Measurements from ENCODE around the gene RAMP3. TPM values are rescaled to one million over a fixed set of nuclear protein-coding genes. Genes with fewer than 3 reads are reported as not detected.
A peak's percentile ranks its signal among the peaks of the same experiment; 100 is the strongest.
"Not testable (repeated sequence)": the region's sequence is repeated elsewhere in the genome, so short reads cannot be mapped to it uniquely, and the experiment has no call there.

Gene RAMP3
- total RNA-seq, 2 donors from 2014 or later = not detected

DNA sequence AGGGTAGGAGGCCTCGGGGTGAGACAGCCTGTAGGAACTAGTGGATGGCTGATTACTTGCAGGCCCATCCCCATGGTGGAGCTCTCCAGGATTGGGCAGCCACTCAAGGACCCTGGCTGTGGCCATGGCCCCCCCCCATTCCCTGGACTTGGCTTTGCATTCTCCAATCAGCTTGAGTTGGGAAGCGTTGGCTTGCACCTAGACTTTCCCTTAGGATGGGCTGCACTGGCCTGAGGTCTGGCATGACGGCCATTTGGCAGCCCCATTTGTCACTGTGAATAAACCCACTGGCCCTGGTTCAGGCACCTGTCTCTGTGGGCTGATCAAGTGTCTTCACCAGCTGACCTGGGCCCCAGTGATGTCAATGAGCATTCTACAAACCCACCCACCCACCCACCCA is 41.4 kb downstream of the RAMP3 start:
- Mint-ChIP-seq H3K36me3 (ENCODE audit: low read depth) (no peaks in the 10 kb centered on the region), H3K4me1 (peaks cover 7% of the 10 kb centered on the region), H3K4me3 (no peak overlapping the region), H3K27me3 (peaks cover 11% of the 10 kb centered on the region), H3K27ac (no peak overlapping the region), H3K9me3 (no peaks in the 10 kb centered on the region)
- no peak for ATAC-seq (replicated peaks)

DNA sequence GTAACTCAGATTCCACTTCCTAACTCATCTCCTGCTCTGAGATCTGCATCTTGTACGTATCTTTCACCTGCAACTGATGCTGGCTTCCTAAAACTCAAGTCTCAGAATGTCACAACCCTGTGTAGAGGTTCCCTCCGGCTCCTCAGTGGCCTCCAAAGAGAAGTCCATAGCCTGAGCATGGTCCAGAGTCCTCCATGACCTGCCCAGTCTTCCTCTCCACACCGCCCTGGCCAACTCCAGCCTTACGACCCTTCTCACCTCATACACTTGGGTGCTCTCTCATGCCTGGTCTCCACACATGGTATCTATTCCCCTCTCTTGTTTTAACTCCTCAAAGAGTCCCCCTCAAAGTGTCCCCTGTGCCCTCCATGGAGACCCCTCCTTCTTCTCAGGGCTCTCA is 41.9 kb downstream of the RAMP3 start:
- peaks cover 11% of the 10 kb centered on the region for H3K27me3 Mint-ChIP-seq
- H3K36me3 Mint-ChIP-seq (ENCODE audit: low read depth) = no peaks in the 10 kb centered on the region
- H3K27ac Mint-ChIP-seq = no peak overlapping the region
- no peak for ATAC-seq (replicated peaks)
- peaks cover 12% of the 10 kb centered on the region for H3K4me1 Mint-ChIP-seq
- H3K4me3 Mint-ChIP-seq = no peak overlapping the region
- no peaks in the 10 kb centered on the region for H3K9me3 Mint-ChIP-seq

DNA sequence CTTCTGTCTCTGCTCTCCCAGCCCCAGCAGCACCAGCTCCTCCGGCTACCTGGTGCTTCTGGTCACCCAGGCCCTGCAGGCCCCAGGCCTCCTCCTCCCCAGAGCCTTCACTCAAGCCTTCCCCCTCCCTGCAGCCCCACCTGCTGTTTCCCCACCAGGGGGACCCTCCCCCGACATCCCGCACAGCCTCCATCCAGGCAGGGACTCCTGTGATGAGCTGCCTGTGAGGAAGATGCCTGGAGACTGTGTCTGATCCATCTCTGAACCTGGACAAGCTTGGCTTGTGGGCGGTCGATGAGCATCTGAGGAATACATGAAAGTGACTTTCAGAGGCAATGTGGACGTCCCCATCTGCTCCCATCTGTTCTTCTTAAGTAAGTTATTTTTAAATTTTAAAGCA is 45.0 kb downstream of the RAMP3 start:
- Mint-ChIP-seq H3K4me3 (no peak overlapping the region), H3K9me3 (no peaks in the 10 kb centered on the region), H3K36me3 (ENCODE audit: low read depth) (no peaks in the 10 kb centered on the region), H3K27ac (no peak overlapping the region), H3K27me3 (peaks cover 5% of the 10 kb centered on the region), H3K4me1 (peaks cover 17% of the 10 kb centered on the region)
- ATAC-seq (replicated peaks) = no peak

DNA sequence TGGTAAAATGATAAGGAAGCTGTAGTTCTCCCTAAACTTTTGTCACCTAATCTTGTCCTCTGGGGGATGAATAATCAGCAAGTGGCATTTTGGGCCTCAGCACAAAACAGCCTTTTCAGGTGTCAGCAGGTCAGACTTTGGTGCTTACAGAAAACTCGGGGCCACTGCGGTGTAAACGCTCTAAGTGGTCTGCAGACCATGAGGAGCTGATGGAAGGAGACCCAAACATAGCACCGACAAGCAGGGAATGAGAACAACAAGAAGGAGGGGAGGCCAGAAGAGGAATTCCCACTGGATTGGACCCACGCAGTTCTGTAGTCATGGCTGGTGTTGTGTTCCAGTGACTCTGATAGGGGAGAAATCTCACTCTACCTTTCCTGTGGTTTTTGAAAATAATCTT is 45.4 kb downstream of the RAMP3 start:
- Mint-ChIP-seq H3K27me3 (peaks cover 3% of the 10 kb centered on the region), H3K9me3 (no peaks in the 10 kb centered on the region), H3K27ac (no peak overlapping the region), H3K4me3 (peak overlapping the region; percentile 44), H3K4me1 (peaks cover 15% of the 10 kb centered on the region), H3K36me3 (ENCODE audit: low read depth) (no peaks in the 10 kb centered on the region)
- ATAC-seq (replicated peaks) = no peak

DNA sequence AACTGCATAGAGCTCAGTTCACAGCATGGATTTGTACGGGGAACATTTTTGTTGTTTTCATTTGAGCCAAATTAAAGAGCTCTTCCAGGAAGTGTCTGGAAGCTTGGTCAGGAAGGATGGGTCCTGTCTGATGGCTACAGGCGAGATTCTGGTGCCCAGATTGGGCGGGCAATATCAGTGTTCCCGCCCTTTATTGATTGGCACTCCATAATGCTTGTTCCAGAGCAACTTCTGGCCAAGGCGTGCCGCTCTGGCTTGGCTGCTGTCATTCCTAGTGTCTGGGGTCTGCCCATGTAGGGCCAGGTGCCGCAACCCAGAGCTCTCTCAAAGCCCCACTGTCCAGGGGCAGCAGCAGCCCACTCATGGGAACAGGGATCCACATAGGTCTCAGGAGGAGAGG is 45.9 kb downstream of the RAMP3 start:
- Mint-ChIP-seq H3K27ac (peak overlapping the region; percentile 68), H3K9me3 (no peaks in the 10 kb centered on the region), H3K4me3 (peak overlapping the region; percentile 44), H3K36me3 (ENCODE audit: low read depth) (no peaks in the 10 kb centered on the region), H3K4me1 (peaks cover 15% of the 10 kb centered on the region), H3K27me3 (peaks cover 6% of the 10 kb centered on the region)
- no peak for ATAC-seq (replicated peaks)

DNA sequence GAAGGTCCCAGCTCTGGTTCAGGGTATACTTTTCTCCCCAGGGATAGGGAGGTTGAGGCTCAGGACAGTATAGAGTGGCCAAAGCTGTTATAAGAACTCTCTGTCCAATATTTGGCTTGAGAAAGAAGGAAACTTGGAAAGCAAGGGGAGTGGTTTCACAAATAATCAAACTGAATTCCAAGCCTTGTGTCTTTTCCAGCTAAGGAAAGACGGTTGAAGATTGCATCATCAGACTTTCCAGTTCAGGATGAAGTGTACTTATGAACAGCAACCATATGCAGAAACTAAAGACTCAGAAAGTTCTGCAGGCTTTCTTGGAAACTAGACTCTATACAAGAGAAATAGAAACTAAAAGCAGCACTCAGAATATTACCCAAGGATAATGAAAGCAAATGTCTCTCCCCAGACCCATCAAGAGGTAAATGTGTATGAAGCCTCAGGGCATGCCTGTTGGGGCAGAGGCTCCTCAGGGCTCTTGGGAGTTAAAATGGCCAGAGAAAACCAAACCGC is 46.4 kb downstream of the RAMP3 start:
- H3K27ac Mint-ChIP-seq = peak overlapping the region; percentile 68
- ATAC-seq (replicated peaks) = peak; percentile 96
- H3K36me3 Mint-ChIP-seq (ENCODE audit: low read depth) = no peaks in the 10 kb centered on the region
- H3K27me3 Mint-ChIP-seq = peaks cover 11% of the 10 kb centered on the region
- H3K9me3 Mint-ChIP-seq = no peaks in the 10 kb centered on the region
- H3K4me1 Mint-ChIP-seq = peaks cover 15% of the 10 kb centered on the region
- H3K4me3 Mint-ChIP-seq = peak overlapping the region; percentile 44

DNA sequence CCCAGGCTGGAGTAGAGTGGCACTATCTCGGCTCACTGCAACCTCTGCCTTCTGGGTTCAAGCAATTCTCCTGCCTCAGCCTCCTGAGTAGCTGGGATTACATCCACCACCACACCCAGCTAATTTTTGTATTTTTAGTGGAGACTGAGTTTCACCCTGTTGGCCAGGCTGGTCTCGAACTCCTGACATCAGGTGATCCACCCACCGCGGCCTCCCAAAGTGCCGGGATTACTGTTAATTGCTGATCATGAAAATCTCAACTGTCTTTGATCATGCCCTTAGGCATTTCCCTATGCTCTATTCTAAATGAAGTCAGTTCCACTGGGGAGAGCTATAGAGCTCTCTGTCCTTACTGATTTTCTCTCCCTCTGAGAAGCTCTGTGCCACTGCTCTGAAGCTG is 48.7 kb downstream of the RAMP3 start:
- H3K9me3 Mint-ChIP-seq; H3K4me3 Mint-ChIP-seq; H3K27ac Mint-ChIP-seq; H3K36me3 Mint-ChIP-seq (ENCODE audit: low read depth); ATAC-seq (replicated peaks): not testable (repeated sequence)
- Mint-ChIP-seq H3K27me3 (peaks cover 12% of the 10 kb centered on the region), H3K4me1 (peaks cover 15% of the 10 kb centered on the region)

DNA sequence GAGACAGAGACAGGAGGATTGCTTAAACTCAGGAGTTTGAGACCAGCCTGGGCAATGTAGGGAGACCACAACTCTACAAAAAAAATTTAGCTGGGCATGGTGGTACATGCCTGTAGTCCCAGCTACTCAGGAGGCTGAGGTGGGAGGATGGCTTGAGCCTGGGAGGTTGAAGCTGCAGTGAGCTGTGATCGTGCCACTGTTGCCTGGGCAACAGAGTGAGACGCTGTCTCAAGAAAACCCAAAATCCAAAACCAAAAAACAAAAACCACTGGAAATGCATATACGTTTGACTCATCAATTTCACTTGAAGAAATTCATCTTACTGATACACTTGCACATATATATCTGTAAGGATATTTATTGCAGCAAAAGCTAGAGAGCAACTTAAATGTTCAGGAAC is 52.3 kb downstream of the RAMP3 start:
- H3K27ac Mint-ChIP-seq; H3K4me3 Mint-ChIP-seq; H3K9me3 Mint-ChIP-seq; H3K4me1 Mint-ChIP-seq; H3K36me3 Mint-ChIP-seq (ENCODE audit: low read depth): not testable (repeated sequence)
- H3K27me3 Mint-ChIP-seq = peaks cover 29% of the 10 kb centered on the region
- ATAC-seq (replicated peaks) = peak; percentile 52

DNA sequence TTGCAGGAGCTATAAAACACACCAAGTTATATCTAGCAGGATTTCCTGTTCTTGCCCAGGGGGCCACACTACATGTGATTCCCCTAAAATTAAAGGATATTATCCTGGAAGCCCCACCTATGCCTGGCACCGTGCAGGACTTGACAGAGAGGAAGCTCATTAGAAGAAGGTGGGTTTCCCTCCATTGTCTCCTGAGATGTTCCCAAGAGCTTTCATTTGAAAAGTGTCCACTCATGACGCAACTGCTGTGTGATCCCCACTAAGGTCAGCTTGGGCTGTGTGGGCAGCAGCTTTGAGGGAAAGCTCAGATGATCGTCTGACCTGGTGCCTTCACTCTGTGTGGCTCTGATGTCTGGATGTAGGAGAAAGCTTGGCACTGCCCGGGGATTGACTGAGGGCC is 53.5 kb downstream of the RAMP3 start:
- Mint-ChIP-seq H3K27ac (no peak overlapping the region), H3K4me1 (no peaks in the 10 kb centered on the region), H3K4me3 (no peak overlapping the region), H3K9me3 (no peaks in the 10 kb centered on the region), H3K27me3 (peaks cover 39% of the 10 kb centered on the region), H3K36me3 (ENCODE audit: low read depth) (no peaks in the 10 kb centered on the region)
- ATAC-seq (replicated peaks) = no peak

DNA sequence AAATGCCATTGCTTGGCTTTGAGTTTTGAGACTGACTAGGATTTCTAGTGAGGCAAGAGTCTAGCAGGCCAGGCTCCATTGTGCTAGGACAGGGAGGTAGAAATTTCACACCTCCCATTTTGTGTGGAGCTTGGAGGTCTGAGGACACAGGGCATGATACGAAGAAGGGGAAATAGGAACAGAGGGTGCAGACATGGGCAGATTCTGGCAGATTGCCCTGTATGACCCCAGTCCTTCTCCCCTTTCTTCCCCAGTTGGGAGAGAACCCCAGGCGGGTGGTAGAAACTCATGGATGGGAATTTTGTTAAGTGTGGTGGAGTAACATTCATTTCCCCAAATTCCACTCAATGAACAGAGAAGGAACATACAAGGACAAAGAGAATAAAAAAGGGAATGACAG is 54.4 kb downstream of the RAMP3 start:
- H3K27me3 Mint-ChIP-seq = peaks cover 42% of the 10 kb centered on the region
- no peak for ATAC-seq (replicated peaks)
- H3K27ac Mint-ChIP-seq = no peak overlapping the region
- no peaks in the 10 kb centered on the region for H3K4me1 Mint-ChIP-seq
- no peak overlapping the region for H3K4me3 Mint-ChIP-seq
- H3K36me3 Mint-ChIP-seq (ENCODE audit: low read depth) = no peaks in the 10 kb centered on the region
- no peaks in the 10 kb centered on the region for H3K9me3 Mint-ChIP-seq

DNA sequence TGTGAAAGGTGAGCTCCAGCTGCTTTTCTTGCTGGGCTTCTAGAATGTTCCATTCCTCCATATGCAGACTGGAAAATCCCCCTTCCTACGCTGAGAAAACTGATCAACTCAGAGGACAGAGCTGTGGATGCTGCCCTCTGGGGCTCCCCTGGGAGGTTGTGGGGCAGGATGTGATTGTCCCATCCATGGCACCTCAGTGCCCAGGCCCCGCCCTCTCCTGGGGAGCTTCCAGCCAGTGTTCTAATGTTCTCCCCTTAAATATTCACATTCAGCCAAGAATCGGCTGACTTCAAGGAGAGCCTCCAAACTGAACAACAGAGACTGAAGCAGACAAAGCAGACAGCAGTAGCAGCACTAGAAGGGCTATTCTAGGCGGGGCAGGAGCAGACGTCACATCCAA is 55.0 kb downstream of the RAMP3 start:
- Mint-ChIP-seq H3K36me3 (ENCODE audit: low read depth) (no peaks in the 10 kb centered on the region), H3K27me3 (peaks cover 42% of the 10 kb centered on the region), H3K4me1 (no peaks in the 10 kb centered on the region), H3K9me3 (no peaks in the 10 kb centered on the region), H3K4me3 (no peak overlapping the region), H3K27ac (no peak overlapping the region)
- no peak for ATAC-seq (replicated peaks)

DNA sequence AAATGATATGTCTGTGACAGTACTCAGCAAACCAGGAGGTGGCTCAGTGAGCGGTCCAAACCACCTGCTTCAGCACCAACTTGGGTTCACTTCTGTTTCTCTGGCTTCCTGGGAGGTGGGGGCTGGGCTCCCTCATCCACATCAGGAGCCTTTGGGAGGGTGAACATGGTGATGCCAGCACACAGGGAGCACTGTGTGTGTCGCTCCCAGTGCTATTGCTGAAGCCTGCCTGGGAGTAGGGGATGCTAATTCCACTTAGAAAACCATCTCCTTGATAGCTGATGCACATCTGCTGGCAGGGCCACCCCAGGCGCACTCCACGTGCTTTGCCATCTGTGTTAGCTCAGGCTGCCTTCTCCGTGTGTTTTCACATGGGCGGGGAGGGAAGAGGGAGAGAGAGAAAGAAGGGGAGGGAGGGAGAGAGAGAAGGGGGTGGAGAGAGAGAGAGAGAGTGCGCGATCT is 58.0 kb downstream of the RAMP3 start:
- H3K27me3 Mint-ChIP-seq = peaks cover 44% of the 10 kb centered on the region

DNA sequence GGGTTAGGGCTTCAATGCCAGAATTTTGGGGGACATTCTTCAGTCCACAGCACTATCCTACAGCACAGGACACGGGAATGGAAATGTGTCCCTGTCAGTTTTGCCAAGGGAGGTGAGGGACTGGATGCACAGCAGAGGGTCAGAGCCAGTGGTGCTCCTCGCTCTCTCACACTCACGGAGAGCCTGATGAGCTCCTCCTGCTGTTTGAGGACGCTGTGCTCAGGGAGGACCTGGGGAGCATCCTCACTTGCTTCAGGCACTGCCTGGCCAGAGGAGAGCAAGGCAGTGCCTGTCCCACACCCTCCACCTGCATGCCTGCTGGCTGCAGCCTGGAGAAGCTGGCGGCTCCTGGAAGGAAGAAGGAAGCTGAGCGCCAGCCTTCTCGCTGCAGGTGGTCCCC is 58.6 kb downstream of the RAMP3 start:
- peaks cover 43% of the 10 kb centered on the region for H3K27me3 Mint-ChIP-seq
- ATAC-seq (replicated peaks) = no peak
- H3K4me3 Mint-ChIP-seq = no peak overlapping the region
- H3K4me1 Mint-ChIP-seq = no peaks in the 10 kb centered on the region
- H3K9me3 Mint-ChIP-seq = no peaks in the 10 kb centered on the region
- no peaks in the 10 kb centered on the region for H3K36me3 Mint-ChIP-seq (ENCODE audit: low read depth)
- H3K27ac Mint-ChIP-seq = no peak overlapping the region

More for the DNA sequence above, 58.0 kb downstream of the RAMP3 start:
- Mint-ChIP-seq H3K4me3 (no peak overlapping the region), H3K9me3 (no peaks in the 10 kb centered on the region), H3K36me3 (ENCODE audit: low read depth) (no peaks in the 10 kb centered on the region), H3K27ac (no peak overlapping the region), H3K4me1 (no peaks in the 10 kb centered on the region)
- ATAC-seq (replicated peaks) = no peak

DNA sequence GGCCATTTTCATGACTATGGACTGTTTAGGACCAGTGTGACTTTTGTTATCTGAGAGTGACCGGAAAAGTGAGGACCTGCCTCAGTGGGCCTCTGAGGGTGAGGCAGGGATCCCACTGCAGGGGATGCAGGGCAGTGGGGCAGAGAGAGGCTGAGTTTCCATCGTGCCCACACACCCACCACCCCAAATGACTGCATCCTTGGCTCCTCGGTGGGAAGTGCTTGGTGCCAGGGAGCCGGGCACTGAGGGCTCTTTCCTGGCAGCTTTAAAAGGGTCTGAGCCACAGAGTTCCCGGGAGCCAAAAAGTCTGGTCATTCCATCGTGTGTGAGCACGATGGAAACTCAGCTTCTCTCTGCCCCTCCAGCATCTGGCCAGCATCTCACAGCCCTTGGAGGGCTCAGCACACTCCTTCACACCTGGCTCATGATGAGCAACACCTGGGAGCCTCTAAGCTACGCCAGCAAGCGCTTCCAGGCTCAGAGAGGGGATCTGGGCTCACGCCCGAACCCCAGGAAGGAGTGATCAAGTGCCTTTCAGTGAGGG is 59.1 kb downstream of the RAMP3 start:
- no peak overlapping the region for H3K27ac Mint-ChIP-seq
- no peaks in the 10 kb centered on the region for H3K36me3 Mint-ChIP-seq (ENCODE audit: low read depth)
- no peak for ATAC-seq (replicated peaks)
- H3K9me3 Mint-ChIP-seq = no peaks in the 10 kb centered on the region
- H3K27me3 Mint-ChIP-seq = peaks cover 41% of the 10 kb centered on the region
- H3K4me3 Mint-ChIP-seq = no peak overlapping the region
- no peaks in the 10 kb centered on the region for H3K4me1 Mint-ChIP-seq

DNA sequence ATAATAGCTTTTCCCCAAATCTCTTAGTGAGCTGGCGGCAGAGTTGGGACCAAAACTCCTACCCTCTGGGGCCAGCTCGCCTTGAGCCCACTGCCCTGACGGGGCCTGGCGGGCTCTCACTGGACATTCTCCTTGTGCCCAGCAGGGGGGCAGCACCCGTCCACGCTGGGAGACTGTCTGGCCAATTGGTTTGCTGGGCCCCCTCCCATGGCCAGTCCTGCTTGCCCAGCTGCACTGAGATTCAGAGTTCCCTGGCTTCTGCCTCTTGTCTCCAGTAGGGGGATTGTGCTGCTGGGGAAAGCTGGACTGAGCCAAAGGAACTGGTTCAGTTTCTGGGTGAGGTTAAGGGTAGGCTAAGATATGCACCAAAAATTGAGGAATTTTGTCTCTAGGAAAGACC is 59.8 kb downstream of the RAMP3 start:
- no peaks in the 10 kb centered on the region for H3K4me1 Mint-ChIP-seq
- H3K27ac Mint-ChIP-seq = no peak overlapping the region
- H3K36me3 Mint-ChIP-seq (ENCODE audit: low read depth) = no peaks in the 10 kb centered on the region
- no peak for ATAC-seq (replicated peaks)
- H3K27me3 Mint-ChIP-seq = peaks cover 39% of the 10 kb centered on the region
- H3K4me3 Mint-ChIP-seq = no peak overlapping the region
- no peaks in the 10 kb centered on the region for H3K9me3 Mint-ChIP-seq

DNA sequence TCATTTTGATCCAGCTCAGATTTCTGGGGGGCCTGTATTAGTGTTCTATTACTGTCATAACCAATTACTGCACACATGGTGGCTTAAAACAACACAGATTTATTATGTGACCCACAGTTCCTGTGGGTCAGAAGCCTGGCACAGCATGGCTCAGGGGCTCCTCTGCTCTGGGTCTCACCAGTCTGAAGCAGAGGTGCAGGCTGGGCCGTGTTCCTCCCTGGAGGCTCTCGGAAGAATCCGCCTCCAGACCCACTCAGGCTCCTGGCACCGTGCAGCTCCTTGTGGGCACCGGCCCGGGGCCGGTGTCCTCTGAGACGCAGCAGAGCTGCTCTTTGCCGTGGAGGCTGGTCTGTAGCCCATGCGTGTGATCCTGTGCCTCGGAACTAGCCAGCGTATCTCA is 61.5 kb downstream of the RAMP3 start:
- H3K27me3 Mint-ChIP-seq = peaks cover 40% of the 10 kb centered on the region
- H3K27ac Mint-ChIP-seq = no peak overlapping the region
- no peak for ATAC-seq (replicated peaks)
- no peaks in the 10 kb centered on the region for H3K36me3 Mint-ChIP-seq (ENCODE audit: low read depth)
- no peaks in the 10 kb centered on the region for H3K4me1 Mint-ChIP-seq
- H3K4me3 Mint-ChIP-seq = no peak overlapping the region
- H3K9me3 Mint-ChIP-seq = no peaks in the 10 kb centered on the region

Measured in activated T-helper 17 cell treated with anti-CD3 and anti-CD28 coated beads, Interleukin-2, amount 50 U/mL, for 72 hours (primary cell).